GM18499 (cell line): Measurements from ENCODE around the gene PHACTR1.
"Not testable (repeated sequence)": the region's sequence is repeated elsewhere in the genome, so short reads cannot be mapped to it uniquely, and the experiment has no call there.

Source experiments
- ATAC-seq: cut with Tn5 transposase; IDR thresholded peaks from one replicate; pipeline ENCODE4 v1.9.1; 2021; ENCODE audit warnings: moderate number of reproducible peaks; ENCODE audit not compliant: insufficient read depth, unreplicated experiment

Gene PHACTR1

DNA sequence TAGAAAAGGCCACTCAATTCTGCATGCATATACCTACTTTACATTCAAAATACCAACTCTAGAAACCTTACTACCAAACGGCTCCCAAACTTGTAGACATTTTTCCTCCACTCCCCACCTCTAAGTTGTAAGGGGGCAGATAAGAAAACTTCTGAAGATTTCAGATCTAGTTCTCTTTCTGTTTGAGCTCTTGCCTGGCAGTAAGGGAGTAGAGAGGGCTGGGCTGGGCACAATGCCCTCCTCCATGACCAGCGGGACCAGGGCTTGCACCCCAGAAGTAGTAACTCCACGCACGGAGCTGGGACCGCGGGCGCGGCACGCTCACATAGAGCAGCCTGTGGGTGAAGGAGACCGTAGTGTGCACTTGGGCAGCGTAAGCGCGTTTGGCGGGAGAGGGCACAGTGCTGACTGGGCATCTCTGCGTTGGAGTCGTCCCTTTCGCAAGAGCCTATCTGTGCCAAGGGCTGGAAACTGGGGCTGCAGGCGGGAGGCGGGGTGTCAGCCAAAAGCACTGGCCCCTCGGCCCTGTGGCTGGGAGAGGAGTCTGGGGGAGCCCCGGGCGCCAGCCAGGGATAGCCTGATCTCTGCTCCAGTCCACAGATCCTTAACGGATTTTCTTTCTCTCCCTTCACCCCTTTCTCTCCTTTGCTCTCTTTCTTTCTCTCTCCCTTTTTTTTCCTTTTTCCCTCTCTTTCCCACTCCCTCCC lies 32.4 kb downstream of the PHACTR1 start:
- no peak for ATAC-seq

DNA sequence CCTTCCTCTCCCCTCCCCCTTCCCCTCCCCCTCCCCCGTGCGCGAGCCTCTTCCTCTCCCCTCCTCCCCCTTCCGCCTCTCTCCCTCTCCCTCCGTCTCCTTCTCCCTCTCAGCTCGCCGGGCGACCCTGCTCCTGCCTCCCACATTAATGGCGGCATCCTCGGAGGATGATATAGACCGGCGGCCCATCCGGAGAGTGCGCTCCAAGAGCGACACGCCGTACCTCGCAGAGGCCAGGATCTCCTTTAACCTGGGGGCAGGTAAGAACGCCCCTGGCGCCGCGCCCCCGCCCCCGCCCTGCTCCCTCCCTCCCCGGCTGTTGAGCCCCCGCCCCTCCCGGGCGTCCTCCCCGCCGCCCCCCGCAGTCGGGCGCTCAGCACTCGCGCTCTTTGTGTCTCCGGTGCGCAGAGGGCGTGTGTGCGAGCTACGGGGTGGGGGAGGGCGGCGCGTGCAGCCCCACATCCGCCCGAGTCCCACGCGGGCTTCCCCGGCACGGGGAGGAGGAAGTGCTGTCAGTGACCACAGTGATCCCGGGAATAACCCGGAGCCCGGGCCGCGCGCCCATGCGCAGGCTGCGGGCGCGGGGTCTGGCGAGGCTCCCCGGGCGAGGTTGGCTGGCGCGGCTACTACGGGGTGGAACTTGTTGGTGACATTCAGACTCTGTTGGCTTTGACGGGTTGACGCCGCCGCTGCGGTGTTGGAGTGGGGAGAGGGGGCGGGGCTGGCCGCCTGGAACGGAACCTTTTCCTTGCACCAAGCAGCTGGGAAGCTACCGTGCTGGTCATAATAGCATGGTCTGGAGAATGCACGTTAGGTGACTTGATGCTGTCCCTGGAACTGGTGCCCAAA lies 33.2 kb downstream of the PHACTR1 start:
- ATAC-seq, result no peak

DNA sequence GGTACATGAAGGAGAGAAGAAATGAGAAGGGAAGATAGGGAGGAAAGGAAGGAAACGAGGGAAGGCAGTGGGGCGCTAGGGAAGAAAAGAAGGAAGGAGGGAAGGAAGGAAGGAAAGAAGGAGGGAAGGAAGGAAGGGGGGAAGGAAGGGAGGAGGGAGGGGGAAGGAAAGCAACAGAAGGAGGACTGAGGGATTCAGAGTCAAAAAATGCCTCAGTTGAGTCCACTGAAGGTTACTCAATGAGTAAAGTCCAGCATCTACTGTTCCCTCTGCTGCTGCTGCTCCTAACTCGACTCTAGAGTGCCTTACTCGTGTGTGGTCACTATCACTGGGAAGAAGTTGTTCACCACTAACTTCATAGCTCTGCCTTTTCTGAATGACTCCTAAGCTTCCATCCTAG lies 33.8 kb downstream of the PHACTR1 start:
- no peak for ATAC-seq

DNA sequence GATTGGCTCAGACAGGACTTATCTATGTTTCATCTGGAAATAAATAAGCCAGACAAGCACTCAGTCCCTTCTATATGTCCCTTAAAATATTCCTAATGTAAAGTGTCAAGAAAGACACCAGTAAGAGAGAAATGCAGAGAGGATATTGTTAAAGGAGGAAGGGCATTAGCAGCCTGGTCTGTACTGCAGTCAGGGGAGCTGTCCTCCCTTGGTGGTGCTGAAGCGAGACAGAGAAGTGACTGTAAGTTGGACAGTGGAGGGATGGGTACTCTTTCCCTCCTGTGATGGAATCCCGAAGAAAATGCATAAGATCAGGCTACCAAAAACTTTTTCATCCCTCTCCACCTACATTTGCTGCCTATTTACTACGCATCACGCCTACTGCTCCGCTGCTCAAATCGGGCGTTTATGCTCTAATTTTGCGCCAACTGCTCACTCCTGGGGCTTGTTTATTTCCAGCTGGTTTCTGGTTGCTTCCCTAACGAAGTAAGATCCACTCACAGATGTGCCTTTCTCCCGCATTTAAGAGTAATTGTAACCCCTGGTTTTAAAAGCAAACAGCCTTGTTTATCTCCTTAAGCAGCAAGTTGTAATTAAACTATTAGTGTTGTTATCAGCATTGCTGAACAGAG lies 35.2 kb downstream of the PHACTR1 start:
- ATAC-seq, result no peak

- ATAC-seq, result no peak
Measured at GRCh38 chr6:12753036-12753435, 36.5 kb downstream of the PHACTR1 start.

GRCh38 chr6:12760226-12760625 lies 43.7 kb downstream of the PHACTR1 start:
- no peak for ATAC-seq

DNA sequence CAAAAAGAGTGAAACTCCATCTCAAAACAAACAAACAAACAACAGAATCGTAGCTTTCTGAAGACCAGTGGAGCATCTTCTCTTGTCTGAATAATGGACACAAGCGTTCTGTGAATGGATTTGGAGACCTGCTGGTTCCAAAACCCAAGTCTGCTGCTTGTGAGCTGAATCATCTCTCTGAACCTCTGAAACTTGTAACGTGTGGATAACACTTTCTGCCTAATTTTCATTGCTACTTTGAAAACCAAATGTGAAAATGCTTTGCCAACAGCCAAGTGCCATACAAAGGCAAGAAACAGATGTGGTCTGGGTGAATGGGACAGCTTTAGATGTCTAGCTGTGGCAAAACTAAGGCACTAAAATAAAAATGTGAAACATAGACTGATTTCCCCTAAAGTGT lies 44.3 kb downstream of the PHACTR1 start:
- no peak for ATAC-seq

DNA sequence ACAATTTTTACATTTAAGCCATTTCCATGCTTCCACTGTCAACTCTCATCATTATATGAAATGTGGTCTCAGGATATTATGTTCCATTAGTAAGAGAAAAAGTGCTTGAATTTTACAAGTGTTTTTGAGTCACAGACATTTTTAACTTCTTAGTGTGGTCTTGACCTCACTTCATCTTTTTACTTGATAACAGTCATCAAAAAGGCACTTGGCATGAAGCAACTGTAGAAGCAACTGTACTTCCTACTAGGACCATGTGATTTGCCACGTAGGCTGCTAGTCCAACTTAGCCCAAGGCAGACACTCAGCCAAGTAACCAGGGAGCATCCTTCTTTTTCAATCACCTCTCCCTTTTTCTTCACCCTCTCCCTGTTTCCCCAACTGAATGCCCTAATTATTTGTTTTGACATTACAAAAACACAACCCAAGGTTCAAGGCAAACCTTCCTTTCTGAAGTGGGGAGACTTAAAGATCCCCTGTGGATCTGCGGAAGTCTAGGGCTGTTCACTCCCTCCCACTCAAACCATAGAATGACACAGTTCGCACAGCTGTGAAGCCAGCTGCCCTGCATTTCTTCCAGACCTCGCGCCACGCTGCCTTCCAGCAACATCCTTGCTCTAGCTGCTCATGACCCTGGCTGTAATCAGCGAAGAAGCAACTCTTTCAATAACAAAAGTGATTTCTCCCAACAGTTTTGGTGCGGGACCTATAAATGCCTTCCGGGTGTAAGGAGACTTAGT lies 45.0 kb downstream of the PHACTR1 start:
- ATAC-seq, result no peak

GRCh38 chr6:12762731-12763434 lies 46.3 kb downstream of the PHACTR1 start:
- ATAC-seq, result not testable (repeated sequence)

DNA sequence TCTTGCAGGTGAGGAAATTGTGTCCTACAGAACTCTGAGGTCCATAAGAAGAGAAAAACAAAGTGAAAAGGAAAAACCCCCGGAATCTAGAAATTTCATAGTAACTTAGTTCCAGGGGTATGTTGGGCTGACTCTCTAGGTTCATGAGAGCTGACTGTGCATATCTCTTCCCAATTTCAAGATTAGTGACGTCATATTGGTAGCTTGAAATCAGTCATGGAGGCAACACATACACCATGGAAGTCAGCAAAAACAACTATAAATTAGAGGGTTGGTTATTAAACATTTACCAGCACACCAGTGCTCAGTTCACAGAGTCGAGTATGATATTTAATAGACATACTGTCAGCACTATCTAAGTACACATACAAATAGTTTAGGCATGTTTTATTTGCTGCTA lies 49.8 kb downstream of the PHACTR1 start:
- ATAC-seq, result no peak

GRCh38 chr6:12767016-12767415 lies 50.4 kb downstream of the PHACTR1 start:
- no peak for ATAC-seq

- no peak for ATAC-seq
Measured at GRCh38 chr6:12769556-12770256, 53.1 kb downstream of the PHACTR1 start.

DNA sequence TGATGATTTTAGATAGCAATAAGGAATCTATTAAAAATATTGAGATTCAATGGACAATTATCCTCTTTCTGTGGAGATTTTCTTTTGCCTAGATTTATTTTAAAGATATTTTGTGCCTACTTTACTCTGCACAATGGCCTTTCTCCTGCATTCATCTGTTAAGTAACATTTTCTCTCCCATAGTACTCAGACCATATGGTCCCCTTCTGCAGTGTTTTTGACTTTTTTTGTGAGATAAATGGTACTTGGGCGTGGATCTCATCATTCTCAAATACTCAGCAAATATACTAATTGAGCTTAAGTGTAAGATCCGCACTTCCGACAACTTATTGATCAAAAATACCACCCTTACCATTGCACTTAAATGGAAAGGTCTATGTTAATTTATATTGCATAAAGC lies 55.8 kb downstream of the PHACTR1 start:
- no peak for ATAC-seq

DNA sequence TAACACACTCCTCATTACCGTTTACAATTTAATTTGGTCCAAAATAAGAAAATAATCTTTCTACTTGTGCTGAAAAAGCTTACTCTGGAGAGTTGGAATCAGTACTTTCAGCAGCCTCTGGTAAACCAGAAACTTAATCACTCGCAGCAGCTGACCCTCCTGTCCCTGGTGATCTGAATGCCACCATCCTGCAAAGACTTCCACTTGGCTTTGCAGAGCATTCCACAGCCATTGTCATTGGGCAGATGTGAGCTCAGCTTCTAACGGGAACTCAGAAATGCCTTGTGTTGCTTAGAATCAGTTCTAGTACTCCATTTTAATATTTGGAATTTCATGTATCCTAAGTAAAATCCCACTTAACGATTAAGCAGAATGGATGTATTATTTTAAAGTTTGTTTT lies 59.7 kb downstream of the PHACTR1 start:
- no peak for ATAC-seq

DNA sequence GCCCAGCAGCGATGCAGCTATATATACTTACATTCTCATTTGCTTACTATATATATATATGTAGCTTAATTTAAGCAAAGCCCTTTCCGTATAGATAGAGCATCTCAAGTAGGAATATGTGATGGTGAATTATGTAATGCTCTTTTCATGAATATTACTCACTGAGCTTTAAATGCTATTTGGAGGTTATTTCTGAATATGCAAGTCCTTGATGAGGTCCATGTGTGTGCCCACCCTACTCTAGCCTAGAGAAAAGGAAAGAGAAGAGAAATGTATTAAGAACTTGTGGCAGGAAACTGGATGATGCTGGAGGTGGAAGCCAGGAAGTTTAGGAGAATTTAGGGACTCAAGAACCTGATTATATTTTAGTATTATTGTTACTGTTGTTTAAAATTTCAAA lies 63.2 kb downstream of the PHACTR1 start:
- ATAC-seq, result no peak

- ATAC-seq, result no peak
Measured at GRCh38 chr6:12782136-12782535, 65.6 kb downstream of the PHACTR1 start.

DNA sequence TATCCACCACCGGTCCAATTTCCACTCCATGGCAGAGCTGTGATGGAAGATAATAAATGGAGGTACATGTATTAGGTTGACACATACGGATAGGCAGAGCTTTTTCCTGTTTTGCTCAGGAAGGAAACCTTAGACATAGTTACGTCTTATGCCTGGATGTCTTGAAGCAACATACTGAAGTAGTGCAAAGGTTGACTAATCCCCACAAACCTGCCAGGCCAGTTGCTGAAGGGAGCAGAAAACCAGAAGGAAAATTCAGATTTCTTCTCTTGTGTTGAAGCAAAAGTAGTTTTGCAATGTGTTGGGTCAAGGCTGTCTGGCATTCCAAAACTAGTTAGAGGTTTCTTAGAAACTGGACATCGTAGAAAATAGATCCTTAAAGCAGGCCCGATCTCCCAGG lies 68.7 kb downstream of the PHACTR1 start:
- no peak for ATAC-seq

DNA sequence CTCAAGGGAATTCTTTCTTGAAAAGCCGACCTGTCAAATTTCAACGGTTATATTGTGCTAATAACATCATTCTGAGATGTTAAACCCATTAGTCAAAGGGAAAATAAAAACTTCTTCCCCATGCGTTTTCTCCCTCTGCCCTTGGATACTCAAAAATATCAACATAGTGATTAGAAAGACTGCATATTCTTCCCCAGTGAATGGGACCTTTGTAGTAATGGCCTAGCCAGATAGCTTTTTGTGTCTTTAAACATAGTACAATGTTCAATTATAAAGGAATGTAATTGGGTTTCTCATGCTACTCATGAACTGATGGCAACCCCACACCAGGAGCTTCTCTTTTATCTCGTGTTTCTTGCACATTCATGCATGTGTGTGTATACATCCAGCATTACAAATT lies 69.4 kb downstream of the PHACTR1 start:
- ATAC-seq, result no peak

- ATAC-seq, result no peak
Measured at GRCh38 chr6:12791371-12791770, 74.8 kb downstream of the PHACTR1 start.
